Keratinocyte (primary cell): ENCODE measurements around the gene FGD4. TPM values are rescaled to one million over a fixed set of nuclear protein-coding genes. Genes with fewer than 3 reads are reported as not detected.

ENCODE experiments used
- DNase-seq: peaks from one replicate; pipeline ENCODE4 v3.0.0-alpha.2; 2011; ENCODE audit warnings: low read depth, missing footprints, low spot score
- FAIRE-seq: peaks from 2 replicates; lab custom pipeline; 2011; peaks lifted over from hg19 to GRCh38; lab: Jason Lieb, UNC
- H2AFZ ChIP-seq: 2 replicates; pipeline ENCODE4 v1.6.0; 2012; ENCODE audit warnings: low read length, control low read depth, inconsistent platforms; ENCODE audit not compliant: control insufficient read depth
- H3K27ac ChIP-seq: 2 replicates; pipeline ENCODE4 v1.5.1; 2011; ENCODE audit warnings: low read length; ENCODE audit not compliant: control insufficient read depth, insufficient read depth
- H3K27me3 ChIP-seq: 3 replicates; pipeline ENCODE4 v1.6.0; 2011; ENCODE audit warnings: low read length; ENCODE audit not compliant: control insufficient read depth, insufficient read depth; ENCODE audit errors: extremely low read depth
- H3K36me3 ChIP-seq, 2 experiments: 2 replicates in 1 of 2; 3 replicates in 1 of 2; pipeline ENCODE4 v1.5.1; 2011; ENCODE audit warnings: low read length in 2 of 2, mild to moderate bottlenecking in 1 of 2; ENCODE audit not compliant: control insufficient read depth in 2 of 2, insufficient read depth in 2 of 2; ENCODE audit errors: extremely low read depth in 1 of 2
- H3K4me1 ChIP-seq: 3 replicates; pipeline ENCODE4 v1.5.1; 2011; ENCODE audit warnings: low read length; ENCODE audit not compliant: control insufficient read depth, insufficient read depth; ENCODE audit errors: extremely low read depth
- H3K4me2 ChIP-seq: 3 replicates; pipeline ENCODE4 v1.6.0; 2011; ENCODE audit warnings: low read depth, low read length; ENCODE audit not compliant: control insufficient read depth, insufficient read depth; ENCODE audit errors: extremely low read depth
- H3K4me3 ChIP-seq, 3 experiments: fragments of 200-600 bp in 1 of 3; sonication (generic) in 1 of 3; 2 replicates in 2 of 3; 3 replicates in 1 of 3; pipeline ENCODE4 v1.5.1; 2011 to 2016; ENCODE audit warnings: low read length in 3 of 3, mild to moderate bottlenecking in 3 of 3, control low read depth in 2 of 3, inconsistent platforms in 1 of 3, low read depth in 1 of 3, mixed read lengths in 1 of 3, mixed run types in 1 of 3, moderate library complexity in 1 of 3; ENCODE audit not compliant: control insufficient read depth in 2 of 3, insufficient read depth in 2 of 3; ENCODE audit errors: extremely low read depth in 1 of 3
- H3K79me2 ChIP-seq: 2 replicates; pipeline ENCODE4 v1.6.0; 2012; ENCODE audit warnings: low read length; ENCODE audit not compliant: control insufficient read depth, insufficient read depth
- H3K9ac ChIP-seq: 3 replicates; pipeline ENCODE4 v1.6.0; 2011; ENCODE audit warnings: low read length; ENCODE audit not compliant: control insufficient read depth, insufficient read depth; ENCODE audit errors: extremely low read depth
- H3K9me1 ChIP-seq: 3 replicates; pipeline ENCODE4 v1.6.0; 2011; ENCODE audit warnings: low read length; ENCODE audit not compliant: control insufficient read depth, insufficient read depth; ENCODE audit errors: extremely low read depth
- H3K9me3 ChIP-seq: 2 replicates; pipeline ENCODE4 v1.5.1; 2012; ENCODE audit warnings: low read depth, low read length; ENCODE audit not compliant: control insufficient read depth
- H4K20me1 ChIP-seq: 3 replicates; pipeline ENCODE4 v1.6.0; 2011; ENCODE audit warnings: low read length; ENCODE audit not compliant: control insufficient read depth, insufficient read depth; ENCODE audit errors: extremely low read depth
- EZH2 ChIP-seq: IDR thresholded peaks from one replicate; pipeline ENCODE4 v1.6.1; 2012; ENCODE audit warnings: inconsistent platforms, mild to moderate bottlenecking, low read length, moderate library complexity
- dilution Hi-C: fragments of 300-500 bp; cut with MboI; formaldehyde crosslinking; loops from one replicate; pipeline ENCODE4 v1.7.0; 2020; ENCODE audit warnings: low sequenced_read_pairs; ENCODE audit not compliant: extremely low pct_ligation_motif_present
- polyA plus RNA-seq, 5 experiments: library from polyadenylated mRNA; depleted of rRNA in 3 of 5; stranded (reverse) in 3 of 5; stranded (forward) in 1 of 5; unstranded in 1 of 5; fragments of >200 nt; gene quantifications; 1 replicate in 1 of 5; 2 replicates in 3 of 5; 3 replicates in 1 of 5; pipeline versions ENCODE4 v1.2.1 to v1.2.3, GENCODE V29; 2011 to 2012; ENCODE audit warnings: missing spikeins in 2 of 5, low read depth in 1 of 5, low replicate concordance in 1 of 5
- TF ChIP-seq, protein P1 (sequence below), 3 experiments: IDR thresholded peaks in 1 of 3; conservative IDR thresholded peaks in 1 of 3; optimal IDR thresholded peaks in 1 of 3; 2 replicates in 2 of 3; 3 replicates in 1 of 3; pipeline versions ENCODE3 to v1.5.1; 2011; ENCODE audit warnings: low read length in 3 of 3, mild to moderate bottlenecking in 3 of 3, moderate library complexity in 2 of 3, control low read depth in 1 of 3, inconsistent platforms in 1 of 3; ENCODE audit not compliant: insufficient read depth in 2 of 3; ENCODE audit errors: extremely low read depth in 1 of 3

Gene FGD4
- polyA plus RNA-seq, 1 donor (not counting 4 experiments of a cell fraction or from before 2014, with no cell fraction given), result 10.5 TPM

DNA sequence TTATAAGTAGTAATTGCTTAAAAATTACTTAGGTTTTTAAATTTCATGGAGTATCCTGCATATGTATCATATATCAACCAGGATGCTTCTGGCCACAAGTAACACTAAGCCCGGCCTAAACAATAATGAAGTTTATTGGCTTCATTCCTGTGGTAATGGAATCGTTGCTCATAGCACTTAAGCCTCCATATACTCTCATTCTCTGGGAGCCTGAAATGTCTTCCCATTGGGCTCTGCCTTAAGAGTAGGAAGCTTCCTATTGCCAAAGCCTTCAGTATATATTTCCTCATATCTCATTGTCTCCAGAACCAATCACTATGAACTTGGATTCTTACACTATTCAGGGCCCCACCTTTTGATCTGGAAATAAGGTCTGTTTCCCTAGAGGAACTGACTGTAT lies 195.9 kb downstream of the FGD4 start:
- Histone ChIP-seq H3K79me2 (no peaks in the 10 kb centered on the region), H3K36me3 (peaks cover 8 to 10% of the 10 kb centered on the region in 2 experiments), H3K4me1 (peaks cover 4% of the 10 kb centered on the region), H3K4me3 (no peak overlapping the region), H3K4me2 (no peak overlapping the region), H3K27me3 (no peaks in the 10 kb centered on the region), H3K27ac (no peak overlapping the region), H3K9ac (no peak overlapping the region), H4K20me1 (no peaks in the 10 kb centered on the region), H2AFZ (no peak overlapping the region), H3K9me1 (no peaks in the 10 kb centered on the region), H3K9me3 (no peaks in the 10 kb centered on the region)
- dilution Hi-C loops, result no loop called here
- no peak for TF ChIP-seq EZH2
- TF ChIP-seq, protein P1, sequence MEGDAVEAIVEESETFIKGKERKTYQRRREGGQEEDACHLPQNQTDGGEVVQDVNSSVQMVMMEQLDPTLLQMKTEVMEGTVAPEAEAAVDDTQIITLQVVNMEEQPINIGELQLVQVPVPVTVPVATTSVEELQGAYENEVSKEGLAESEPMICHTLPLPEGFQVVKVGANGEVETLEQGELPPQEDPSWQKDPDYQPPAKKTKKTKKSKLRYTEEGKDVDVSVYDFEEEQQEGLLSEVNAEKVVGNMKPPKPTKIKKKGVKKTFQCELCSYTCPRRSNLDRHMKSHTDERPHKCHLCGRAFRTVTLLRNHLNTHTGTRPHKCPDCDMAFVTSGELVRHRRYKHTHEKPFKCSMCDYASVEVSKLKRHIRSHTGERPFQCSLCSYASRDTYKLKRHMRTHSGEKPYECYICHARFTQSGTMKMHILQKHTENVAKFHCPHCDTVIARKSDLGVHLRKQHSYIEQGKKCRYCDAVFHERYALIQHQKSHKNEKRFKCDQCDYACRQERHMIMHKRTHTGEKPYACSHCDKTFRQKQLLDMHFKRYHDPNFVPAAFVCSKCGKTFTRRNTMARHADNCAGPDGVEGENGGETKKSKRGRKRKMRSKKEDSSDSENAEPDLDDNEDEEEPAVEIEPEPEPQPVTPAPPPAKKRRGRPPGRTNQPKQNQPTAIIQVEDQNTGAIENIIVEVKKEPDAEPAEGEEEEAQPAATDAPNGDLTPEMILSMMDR (optimal IDR thresholded peaks at IDR 0.05 in 1 of 3, IDR thresholded peaks at IDR 0.05 in 1 of 3, conservative IDR thresholded peaks at IDR 0.05 in 1 of 3; ENCODE audit: extremely low read depth in 1 of 3, insufficient read depth in 2 of 3, low read length in 3 of 3), result no peak
- DNase-seq (peak; percentile 61), FAIRE-seq (peak; percentile 79)

DNA sequence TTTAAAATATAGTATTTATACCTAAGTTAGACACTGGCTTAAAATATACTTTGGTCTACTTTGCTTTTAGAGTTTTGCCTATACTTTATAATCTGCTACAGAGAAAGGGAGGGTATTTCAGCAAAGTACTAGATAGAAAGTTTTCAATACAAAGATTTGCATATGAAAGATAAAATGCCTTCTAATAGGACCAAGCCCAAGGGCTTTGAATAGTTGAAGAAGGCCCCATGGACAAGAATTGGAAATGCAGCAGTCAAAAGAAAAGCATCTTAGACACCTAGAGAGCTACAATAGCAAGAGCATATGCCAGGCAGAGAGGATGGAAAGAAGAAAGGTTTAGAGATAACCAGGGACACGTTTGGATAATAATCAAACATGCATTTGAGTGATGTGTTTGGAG lies 196.7 kb downstream of the FGD4 start:
- Histone ChIP-seq H2AFZ (no peak overlapping the region), H3K4me2 (no peak overlapping the region), H3K9me3 (no peaks in the 10 kb centered on the region), H3K9ac (no peak overlapping the region), H3K27ac (no peak overlapping the region), H3K4me1 (peaks cover 4% of the 10 kb centered on the region), H3K4me3 (no peak overlapping the region), H3K79me2 (no peaks in the 10 kb centered on the region), H3K27me3 (no peaks in the 10 kb centered on the region), H4K20me1 (no peaks in the 10 kb centered on the region), H3K9me1 (no peaks in the 10 kb centered on the region), H3K36me3 (peaks cover 9 to 10% of the 10 kb centered on the region in 2 experiments)
- TF ChIP-seq, protein P1 (optimal IDR thresholded peaks at IDR 0.05 in 1 of 3, IDR thresholded peaks at IDR 0.05 in 1 of 3, conservative IDR thresholded peaks at IDR 0.05 in 1 of 3; ENCODE audit: extremely low read depth in 1 of 3, insufficient read depth in 2 of 3, low read length in 3 of 3), result no peak
- TF ChIP-seq EZH2, result no peak
- DNase-seq, result no peak
- dilution Hi-C loops, result no loop called here
- FAIRE-seq, result no peak
